GM20431 (cell line): ENCODE results near the gene QPCT.

Experiments
- in situ Hi-C: fragments of 300-500 bp; cut with MseI, MboI; formaldehyde crosslinking; loops from one replicate; pipeline ENCODE4 v1.15.0; 2020; ENCODE audit warnings: low sequenced_read_pairs; ENCODE audit not compliant: unreplicated experiment

QPCT gene

GRCh38 chr2:37324536-37324785 lies 20.0 kb upstream of the QPCT start:
- in situ Hi-C loops = no loop called here

- in situ Hi-C loops = no loop called here
These were observed 19.4 kb upstream of the QPCT start, which contains the start of gene PRKD3 for GRCh38 chr2:37324786-37325624. Gene PRKD3 (minus strand): TSS chr2:37324833. CDS start chr2:37316524, 8,309 bp downstream.

GRCh38 chr2:37325625-37326071 lies 18.8 kb upstream of the QPCT start:
- in situ Hi-C loops = no loop called here

- in situ Hi-C loops = no loop called here
These were observed 18.1 kb upstream of the QPCT start for GRCh38 chr2:37326285-37326684.

GRCh38 chr2:37326866-37327634 lies 17.4 kb upstream of the QPCT start:
- in situ Hi-C loops = no loop called here

GRCh38 chr2:37330681-37331080 lies 13.7 kb upstream of the QPCT start:
- in situ Hi-C loops = no loop called here

GRCh38 chr2:37332560-37332959 lies 11.9 kb upstream of the QPCT start:
- in situ Hi-C loops = no loop called here

GRCh38 chr2:37333256-37333655 lies 11.2 kb upstream of the QPCT start:
- in situ Hi-C loops = no loop called here

- in situ Hi-C loops = no loop called here
These were observed 8.8 kb upstream of the QPCT start for GRCh38 chr2:37335604-37336003.

- in situ Hi-C loops = no loop called here
These were observed 6.7 kb upstream of the QPCT start for GRCh38 chr2:37337620-37338280.

- in situ Hi-C loops = no loop called here
These were observed 5.5 kb upstream of the QPCT start for GRCh38 chr2:37338933-37339332.

- in situ Hi-C loops = no loop called here
These were observed 3.8 kb upstream of the QPCT start for GRCh38 chr2:37340637-37341036.

- in situ Hi-C loops = no loop called here
These were observed 1.7 kb upstream of the QPCT start for GRCh38 chr2:37342591-37343220.

GRCh38 chr2:37343537-37344434 lies 644 bp upstream of the QPCT start:
- in situ Hi-C loops = no loop called here

GRCh38 chr2:37348155-37348554 lies 3.7 kb downstream of the QPCT start:
- in situ Hi-C loops = no loop called here

GRCh38 chr2:37349231-37349860 lies 4.9 kb downstream of the QPCT start:
- in situ Hi-C loops = no loop called here

- in situ Hi-C loops = no loop called here
These were observed 5.6 kb downstream of the QPCT start for GRCh38 chr2:37350034-37350433.

GRCh38 chr2:37354531-37354930 lies 10.1 kb downstream of the QPCT start:
- in situ Hi-C loops = no loop called here

GRCh38 chr2:37355735-37356134 lies 11.3 kb downstream of the QPCT start:
- in situ Hi-C loops = no loop called here
